Esophagus squamous epithelium (tissue), 4 donors: ENCODE results near the gene IGSF9.

Experiments used
- POLR2A ChIP-seq, 4 donors: fragments of 450-650 bp; IDR thresholded peaks; one replicate each; pipeline ENCODE4 v1.6.1; 2017; ENCODE audit warnings: antibody characterized with exemption in 4 of 4, mild to moderate bottlenecking in 4 of 4, moderate library complexity in 3 of 4
- TF ChIP-seq, protein P1 (sequence below), 6 experiments: fragments of 450-650 bp in 4 of 6; fragments of 200-600 bp in 2 of 6; sonication (generic) in 2 of 6; IDR thresholded peaks; one replicate each; pipeline ENCODE4 v1.5.1; 2016 to 2019; ENCODE audit warnings: antibody characterized with exemption in 6 of 6, mild to moderate bottlenecking in 4 of 6, moderate library complexity in 4 of 6

- no peak for TF ChIP-seq POLR2A (IDR thresholded peaks at IDR 0.05)
- TF ChIP-seq, protein P1, sequence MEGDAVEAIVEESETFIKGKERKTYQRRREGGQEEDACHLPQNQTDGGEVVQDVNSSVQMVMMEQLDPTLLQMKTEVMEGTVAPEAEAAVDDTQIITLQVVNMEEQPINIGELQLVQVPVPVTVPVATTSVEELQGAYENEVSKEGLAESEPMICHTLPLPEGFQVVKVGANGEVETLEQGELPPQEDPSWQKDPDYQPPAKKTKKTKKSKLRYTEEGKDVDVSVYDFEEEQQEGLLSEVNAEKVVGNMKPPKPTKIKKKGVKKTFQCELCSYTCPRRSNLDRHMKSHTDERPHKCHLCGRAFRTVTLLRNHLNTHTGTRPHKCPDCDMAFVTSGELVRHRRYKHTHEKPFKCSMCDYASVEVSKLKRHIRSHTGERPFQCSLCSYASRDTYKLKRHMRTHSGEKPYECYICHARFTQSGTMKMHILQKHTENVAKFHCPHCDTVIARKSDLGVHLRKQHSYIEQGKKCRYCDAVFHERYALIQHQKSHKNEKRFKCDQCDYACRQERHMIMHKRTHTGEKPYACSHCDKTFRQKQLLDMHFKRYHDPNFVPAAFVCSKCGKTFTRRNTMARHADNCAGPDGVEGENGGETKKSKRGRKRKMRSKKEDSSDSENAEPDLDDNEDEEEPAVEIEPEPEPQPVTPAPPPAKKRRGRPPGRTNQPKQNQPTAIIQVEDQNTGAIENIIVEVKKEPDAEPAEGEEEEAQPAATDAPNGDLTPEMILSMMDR (IDR thresholded peaks at IDR 0.05) = no peak
Measured at GRCh38 chr1:159882527-159882862, 62.9 kb downstream of the IGSF9 start.
